HG02943 (cell line): ENCODE results near the gene PIK3IP1.
"Not testable (repeated sequence)": the region's sequence is repeated elsewhere in the genome, so short reads cannot be mapped to it uniquely, and the experiment has no call there.

Experiments
- ATAC-seq: cut with Tn5 transposase; IDR thresholded peaks from one replicate; pipeline ENCODE4 v1.9.1; 2021; ENCODE audit warnings: mild to moderate bottlenecking, low read depth, moderate library complexity; ENCODE audit not compliant: unreplicated experiment

The PIK3IP1 gene

DNA sequence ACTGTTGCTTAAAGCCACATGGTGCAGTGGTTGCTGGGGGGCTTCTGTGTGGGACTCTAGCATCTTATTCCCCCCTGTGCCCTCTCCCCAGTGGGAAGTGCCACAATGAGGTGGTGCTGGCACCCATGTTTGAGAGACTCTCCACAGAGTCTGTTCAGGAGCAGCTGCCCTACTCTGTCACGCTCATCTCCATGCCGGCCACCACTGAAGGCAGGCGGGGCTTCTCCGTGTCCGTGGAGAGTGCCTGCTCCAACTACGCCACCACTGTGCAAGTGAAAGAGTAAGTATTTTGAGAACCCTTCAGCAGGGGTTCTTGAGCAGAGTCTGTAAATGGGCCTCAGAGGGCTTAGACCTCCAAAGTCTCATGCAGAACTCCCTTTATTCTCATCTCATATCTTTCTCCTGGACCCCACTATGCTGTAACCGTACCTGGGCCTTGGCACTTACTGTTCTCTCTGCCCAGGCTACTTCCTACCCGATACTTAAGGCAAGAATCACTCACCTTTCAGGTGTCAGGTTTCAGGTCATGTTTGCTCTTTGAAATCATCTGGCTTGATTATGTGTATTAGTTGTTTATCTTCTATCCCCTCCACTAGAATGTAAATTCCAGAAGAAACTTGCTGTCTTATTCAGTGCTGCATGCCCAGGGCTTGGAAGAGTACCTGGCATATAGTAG is 32.4 kb downstream of the PIK3IP1 start:
- ATAC-seq: no peak

DNA sequence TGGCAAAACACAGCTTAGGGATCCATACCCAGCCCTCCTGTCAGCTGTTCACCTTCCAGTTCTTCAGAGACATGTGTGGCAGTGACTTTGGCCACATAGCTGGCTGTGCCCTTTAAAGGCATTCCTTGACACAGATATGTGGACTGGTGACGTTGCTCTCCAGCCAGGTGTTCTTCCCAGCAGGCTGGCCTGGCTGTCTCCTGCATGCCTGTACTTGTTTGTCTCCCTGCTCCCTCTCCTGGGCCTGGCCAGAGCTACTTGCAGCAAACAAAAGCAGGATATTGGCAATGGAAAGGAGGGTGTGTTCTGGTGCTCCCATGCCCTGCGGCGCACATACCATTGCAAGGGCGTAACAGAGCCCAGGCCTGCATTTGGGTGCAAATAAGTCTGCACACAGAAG is 38.3 kb downstream of the PIK3IP1 start:
- ATAC-seq: no peak

DNA sequence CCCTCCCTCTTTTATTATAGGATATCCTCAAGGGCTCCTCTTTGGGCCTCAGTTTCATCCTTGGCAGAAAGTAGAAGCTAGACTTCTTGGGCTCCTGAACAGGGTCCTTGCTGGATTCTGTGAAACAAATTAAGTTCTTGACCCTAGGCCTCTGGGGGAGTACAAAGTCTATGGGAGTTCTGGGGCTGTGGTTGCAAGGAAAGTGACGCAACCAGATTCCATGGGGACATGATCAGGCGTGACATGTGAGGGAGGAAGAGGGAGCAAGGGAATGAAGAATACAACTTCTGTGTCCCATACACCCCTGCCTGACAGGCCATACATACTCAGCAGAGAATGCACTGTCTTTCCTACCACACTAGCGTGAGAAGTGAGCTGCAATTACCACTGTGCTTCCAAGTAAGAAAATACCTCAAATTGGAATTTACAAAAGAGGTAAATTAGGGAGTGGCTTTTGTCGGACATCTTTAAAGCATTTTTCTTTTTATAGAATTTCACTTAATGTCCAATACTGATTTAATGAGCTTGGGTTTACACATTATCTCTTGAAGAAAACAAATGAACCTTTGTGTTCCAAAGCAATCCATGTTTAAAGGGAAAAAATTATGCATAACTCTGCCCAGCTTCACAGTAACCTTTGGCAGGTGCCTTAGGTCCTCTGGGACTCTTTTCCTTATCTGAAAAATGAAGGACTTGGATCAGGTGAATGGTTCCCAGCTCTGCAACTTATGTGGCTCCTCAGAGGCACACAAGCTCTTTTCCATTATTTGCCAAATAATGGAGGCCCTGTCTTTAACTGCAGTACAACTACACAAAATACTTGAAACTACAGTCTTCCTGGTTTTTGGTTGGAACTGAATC is 41.3 kb downstream of the PIK3IP1 start:
- no peak for ATAC-seq

DNA sequence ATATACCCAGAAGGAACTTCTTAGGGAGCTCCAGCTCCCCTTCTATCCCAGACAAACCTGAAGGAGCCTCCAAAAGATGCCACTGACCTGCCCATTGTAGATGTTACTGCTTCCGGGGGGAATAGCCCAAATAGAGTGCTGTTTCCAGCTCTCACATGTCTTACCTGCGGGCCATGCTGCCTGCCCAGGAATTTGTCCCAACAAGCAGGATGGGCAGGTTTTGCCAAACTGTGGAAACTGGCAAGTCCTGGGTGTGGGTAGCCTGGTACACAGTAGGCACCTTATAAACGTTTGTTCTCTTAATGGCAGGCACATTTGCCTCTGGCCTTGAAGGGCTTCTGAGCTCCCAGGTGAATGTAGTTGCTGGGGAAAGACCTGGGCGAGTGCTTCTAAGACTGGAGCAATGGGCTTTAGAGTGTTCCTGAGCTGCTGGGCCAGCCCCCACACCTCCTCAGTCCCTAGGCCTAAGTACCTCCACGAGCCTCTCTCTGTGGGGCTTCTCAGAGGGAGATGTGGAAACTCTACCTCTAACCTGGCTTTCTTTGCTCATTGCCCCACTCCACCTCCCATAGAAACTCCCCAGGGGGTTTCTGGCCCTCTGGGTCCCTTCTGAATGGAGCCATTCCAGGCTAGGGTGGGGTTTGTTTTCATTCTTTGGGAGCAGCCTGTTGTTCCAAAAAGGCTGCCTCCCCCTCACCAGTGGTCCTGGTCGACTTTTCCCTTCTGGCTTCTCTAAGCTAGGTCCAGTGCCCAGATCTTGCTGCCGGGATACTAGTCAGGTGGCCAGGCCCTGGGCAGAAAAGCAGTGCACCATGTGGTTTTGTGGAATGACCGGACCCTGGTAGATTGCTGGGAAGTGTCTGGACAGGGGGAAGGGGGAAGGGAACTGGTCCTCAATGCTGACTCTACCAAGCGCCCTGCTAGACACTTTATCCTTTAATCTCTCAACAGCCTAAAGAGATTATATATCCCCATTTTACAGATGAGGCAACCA is 43.0 kb downstream of the PIK3IP1 start:
- ATAC-seq: no peak

DNA sequence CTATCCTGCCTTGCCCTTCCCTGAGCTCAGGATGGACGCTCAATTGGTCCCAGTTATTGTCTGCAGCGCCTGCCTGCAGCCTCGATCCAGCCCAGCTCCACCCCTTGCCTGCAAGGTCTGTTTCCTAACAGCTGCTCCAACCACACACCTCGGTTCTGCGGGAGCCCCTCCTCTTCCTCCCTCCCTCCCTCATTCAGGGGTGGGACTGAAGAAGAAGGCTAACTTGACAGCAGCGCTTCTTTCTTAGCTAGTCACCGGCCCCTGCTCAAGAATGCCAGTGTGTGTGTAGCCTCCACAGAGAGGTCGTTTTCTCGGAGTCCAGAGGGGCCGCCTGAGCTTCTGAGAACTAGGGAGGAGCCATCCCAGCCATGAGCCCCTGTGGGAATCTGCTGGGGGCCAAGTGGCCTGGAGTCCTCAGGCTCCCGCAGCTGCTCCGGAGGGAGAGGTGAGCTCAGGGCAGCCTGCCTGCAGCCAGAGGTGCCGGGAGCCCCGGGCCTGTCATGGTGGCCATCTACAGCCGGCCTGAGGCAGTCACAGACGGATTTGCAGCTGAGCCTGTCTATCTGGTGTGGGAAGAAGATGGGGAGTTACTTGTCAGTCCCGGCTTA is 44.0 kb downstream of the PIK3IP1 start:
- ATAC-seq: no peak

DNA sequence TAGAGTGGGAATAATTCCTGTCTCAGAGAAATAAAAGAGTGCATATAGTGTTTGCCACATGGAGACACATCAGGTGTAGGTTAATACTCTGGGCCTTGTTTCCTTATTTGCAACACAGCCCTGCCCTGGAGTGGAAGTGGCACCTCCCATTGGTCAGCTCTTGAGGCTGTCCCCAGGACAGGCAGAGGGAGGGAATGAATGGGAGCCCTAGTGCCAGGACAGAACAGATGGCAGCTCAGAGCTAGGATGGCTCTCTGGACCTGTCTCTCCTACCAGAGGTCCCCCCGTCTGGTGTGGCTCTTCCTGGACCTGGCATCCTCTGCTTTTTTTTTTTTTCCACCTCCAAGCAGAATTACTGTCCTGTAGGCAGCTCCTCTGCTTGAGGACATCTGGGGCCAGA is 44.6 kb downstream of the PIK3IP1 start:
- no peak for ATAC-seq

DNA sequence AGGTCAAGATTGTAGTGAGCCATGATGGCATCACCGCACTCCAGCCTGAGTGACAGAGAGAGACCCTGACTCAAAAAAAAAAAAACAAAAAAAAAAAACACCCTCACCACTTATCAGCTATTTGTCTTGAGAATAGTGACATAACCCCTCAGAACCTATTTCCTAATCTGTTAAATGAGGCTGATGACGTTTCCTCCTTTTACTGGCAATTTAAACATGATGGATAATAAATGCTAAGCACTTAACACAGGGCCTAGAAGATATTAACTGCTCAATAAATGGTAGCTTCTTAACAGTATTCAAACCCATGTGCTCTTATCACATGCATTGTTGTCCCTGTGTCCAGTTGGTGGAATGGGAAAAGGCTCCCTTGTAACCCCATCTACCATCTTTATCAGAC is 45.6 kb downstream of the PIK3IP1 start:
- no peak for ATAC-seq

DNA sequence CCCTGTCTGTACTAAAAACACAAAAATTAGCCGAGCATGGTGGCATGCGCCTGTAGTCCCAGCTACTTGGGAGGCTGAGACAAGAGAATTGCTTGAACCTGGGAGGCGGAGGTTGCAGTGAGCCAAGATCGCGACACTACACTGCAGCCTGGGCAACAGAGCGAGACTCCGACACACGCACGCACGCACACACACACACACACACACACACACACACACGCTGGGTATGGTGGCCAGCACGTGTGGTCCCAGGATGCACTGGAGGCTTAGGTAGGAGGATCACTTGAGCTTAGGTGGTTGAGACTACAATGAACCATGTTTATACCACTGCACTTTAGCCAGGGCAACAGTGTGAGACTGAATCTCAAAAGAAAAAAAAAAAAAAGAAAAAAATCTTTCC is 46.3 kb downstream of the PIK3IP1 start:
- ATAC-seq: not testable (repeated sequence)

DNA sequence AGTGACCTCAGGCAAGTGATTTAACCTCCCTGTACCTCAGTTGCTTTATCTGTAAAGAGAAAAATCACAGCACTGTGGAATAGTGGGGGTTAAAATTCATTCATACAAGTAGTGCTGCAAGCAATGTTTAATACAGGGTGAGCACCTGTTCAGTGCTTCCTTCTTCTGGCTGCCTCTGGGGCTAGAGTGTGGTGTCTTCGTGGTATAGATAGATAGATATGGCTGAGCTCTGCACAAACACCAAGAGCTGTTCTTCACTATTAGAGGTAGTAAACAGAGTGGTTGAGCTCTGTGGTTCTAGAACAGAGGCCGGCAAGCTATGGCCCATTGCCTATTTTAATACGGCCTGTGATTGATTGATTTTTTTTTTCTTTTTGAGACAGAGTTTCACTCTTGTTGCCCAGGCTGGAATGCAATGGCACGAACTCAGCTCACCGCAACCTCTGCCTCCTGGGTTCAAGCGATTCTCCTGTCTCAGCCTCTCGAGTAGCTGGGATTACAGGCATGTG is 47.3 kb downstream of the PIK3IP1 start:
- no peak for ATAC-seq

DNA sequence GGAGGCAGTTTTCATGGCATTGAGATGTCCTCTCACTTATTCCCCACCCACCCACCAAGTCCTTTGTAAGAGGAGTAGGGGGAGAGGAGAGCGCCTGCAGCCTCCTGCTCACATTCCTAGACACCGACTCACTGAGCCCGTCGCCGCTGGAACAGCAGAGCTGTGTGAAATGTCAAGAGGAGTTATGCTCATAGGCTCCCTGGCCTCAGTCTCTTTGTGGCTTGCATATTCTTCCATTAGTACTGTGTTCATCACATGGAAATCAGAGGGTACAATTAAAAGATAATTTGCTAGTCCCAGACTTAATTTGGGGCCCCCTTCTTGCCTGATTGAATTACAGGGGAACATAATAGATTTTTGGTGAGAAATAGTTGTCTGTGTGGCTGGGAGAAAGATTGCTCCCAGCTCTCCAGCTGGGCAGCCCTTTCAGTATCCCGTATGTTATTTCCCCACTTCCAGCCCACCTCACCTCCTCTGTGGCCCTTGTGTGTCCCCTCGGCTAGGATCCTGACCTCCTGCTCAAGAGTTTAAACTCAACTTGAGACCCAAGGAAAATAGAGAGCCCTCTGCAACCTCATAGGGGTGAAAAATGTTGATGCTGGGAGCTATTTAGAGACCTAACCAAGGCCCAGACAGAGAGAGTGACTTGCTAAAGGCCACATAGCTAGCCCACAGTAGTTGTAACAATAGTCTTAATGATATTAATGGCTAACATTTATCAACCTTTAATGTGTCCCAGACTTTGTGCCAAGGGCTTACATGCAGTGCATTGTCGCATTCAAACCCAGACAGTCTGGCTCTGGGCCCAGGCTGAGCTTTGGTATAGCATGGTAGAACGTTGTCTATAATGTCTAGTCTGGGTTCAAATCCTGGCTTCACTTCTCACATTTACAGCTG is 48.0 kb downstream of the PIK3IP1 start:
- ATAC-seq: no peak

DNA sequence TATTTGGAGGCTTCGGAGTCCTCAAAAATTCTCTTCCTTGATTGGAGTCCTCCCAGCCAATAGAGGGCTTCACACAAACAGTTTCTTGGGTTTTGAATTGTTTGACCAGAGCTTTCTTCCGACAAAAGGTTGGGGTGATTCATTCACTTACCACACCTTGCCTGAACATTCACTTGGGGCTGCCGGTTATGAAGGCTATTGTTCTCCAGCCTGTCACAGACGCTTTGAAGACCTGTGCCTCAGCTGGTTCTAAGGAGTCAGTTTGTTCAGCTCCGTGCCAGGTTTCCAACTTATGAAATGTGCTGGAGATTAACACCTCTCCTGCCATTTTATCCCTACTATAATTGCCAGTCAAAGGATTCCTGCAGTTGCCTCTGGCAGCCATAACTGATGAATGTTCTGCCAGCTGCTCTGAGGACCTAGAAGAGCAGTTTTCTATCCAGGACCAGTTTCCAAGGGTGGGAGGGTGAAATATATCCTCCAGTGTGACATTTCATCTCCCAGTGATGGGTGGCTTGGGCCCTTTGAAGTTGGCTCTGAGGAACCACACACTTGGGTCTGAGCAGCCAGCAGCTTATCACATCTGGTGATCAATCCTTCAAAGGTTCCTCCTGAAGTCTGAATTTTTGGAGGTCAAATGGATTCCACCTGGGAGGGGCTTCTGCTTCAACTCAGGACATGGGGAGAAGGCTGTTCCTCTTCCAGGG is 48.8 kb downstream of the PIK3IP1 start:
- no peak for ATAC-seq

DNA sequence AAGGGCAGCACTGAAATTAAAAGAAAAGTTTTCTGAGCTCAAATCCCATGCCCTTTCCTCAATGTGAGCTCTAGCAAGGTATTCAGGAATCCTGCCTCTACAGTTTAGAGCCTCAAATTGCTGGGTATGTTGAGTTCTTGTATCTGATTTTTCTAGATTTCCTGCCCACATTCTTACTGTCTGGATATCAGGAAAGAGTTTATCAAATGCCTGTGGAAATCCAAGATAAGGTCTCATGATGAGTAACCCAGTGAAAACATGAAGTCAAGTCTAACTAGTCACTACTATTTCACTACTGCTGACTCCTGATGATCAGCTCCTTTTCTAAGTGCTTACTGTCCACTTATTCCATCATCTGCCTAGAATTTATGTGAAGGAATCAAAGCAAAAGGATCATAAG is 50.4 kb downstream of the PIK3IP1 start:
- ATAC-seq: no peak

DNA sequence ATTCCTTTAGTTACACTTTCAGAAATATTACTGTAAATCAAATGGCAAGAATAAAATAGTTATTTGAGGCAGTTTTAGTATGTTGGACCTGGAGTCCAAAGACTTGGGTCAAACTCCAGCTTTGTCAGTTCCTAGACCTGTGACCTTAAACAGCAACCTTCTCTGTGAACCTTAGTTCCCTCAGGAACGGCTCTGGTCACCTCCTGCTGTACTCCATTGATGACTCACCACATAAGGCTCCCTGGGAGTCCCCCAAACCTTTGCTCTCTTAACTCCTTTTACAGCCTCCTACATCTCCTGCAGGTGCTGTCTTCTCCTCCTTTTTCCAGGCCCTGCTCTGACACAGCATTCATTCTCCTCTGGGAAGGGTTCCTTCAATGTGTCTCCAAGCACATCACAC is 51.1 kb downstream of the PIK3IP1 start:
- ATAC-seq: no peak

DNA sequence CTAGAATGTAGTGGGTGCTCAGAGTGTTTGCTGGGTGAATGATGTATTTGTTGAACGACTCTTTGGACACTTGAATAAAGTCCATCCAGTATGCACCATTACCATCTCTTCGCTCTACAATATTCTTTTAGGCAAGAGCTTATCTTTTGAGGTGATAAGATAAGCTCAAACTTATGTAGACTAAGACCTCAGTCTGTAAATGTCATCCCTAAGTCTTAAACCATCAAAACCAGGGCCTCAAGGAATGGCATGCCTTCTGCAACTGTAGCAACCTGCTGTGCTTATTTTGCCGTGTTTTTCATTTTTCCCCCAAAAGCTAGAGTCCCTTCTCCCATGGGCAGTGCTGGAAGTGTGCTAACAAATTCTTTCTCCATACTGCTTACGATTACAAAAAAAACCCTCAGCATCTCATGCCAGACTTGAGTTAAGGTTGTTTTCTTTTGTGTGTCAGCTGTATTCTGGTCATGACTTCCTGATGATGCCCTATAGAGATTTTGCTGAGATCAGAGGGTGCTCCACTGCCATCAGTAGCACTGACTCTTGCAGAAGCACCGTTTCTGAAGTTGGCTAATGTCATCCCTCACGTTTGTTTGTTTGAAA is 52.4 kb downstream of the PIK3IP1 start:
- no peak for ATAC-seq

DNA sequence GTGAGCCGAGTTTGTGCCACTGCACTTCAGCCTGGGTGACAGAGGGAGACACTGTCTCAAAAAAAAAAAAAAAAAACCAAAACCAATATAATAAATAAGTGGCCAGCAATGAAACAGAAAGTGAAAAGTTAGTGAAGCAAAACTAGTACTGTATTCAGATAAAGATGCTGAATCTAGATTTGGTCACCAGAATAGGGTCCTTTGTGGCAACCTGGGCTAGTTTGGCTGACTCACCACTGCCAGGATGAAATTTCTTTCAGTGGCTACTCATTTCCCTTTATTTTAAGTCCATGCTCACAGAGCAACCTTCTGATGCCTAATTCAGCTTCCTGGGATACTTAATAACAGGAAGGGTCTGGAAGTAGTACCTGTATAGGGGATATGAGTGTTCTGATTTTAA is 54.2 kb downstream of the PIK3IP1 start:
- no peak for ATAC-seq

DNA sequence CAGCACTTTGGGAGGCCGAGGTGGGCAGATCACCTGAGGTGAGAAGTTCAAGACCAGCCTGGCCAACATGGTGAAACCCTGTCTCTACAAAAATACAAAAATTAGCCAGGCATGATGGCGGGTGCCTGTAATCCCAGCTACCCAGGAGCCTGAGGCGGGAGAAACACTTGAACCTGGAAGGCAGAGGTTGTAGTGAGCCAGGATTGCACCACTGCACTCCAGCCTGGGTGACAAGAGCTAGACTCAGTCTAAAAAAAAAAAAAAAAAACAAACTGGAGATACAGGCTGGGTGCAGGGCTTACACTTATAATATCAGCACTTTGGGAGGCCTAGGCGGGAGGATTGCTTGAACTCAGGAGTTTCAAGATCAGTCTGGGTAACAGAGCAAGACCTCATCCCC is 56.2 kb downstream of the PIK3IP1 start:
- ATAC-seq: not testable (repeated sequence)

DNA sequence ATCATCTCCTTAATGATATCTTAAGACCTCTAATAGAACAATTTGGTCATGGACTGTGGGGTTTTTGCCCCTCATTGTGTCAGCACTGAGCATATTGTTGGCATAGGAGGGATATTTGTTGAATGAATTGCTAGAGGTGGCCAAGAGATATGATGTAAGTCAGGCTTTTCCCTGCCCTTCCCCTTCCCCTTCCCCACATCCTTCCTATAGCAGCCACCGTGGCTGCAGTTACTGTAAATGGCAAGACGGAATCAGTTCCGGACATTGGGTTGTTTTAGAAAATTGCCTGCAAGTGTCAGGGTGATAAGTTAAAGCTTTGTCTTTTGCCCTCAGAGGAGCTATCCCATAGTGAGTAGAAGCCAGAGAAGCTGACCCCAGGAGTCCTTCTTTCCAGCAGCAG is 57.2 kb downstream of the PIK3IP1 start:
- ATAC-seq: no peak

DNA sequence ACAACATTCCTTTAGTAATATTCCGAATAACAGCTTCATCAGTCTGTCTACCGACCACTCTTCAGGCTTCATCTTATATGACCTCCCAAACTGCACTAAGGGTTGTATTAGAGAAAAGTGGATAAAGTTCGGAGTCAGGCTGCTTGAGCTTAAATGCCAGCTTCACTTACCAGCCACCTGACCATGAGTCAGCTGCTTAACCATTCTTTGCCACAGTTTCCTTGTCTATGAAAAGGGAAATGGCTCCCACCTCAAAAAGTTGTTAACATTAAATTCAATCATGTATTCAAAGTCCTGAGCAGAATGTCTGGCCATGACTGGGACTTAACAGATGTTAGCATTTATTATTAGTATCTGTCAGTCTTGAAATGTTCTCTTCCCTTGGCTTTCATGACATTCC is 59.3 kb downstream of the PIK3IP1 start:
- no peak for ATAC-seq
